ENCODE data around the gene BRSK2. TPM values are rescaled to one million over a fixed set of nuclear protein-coding genes. Genes with fewer than 3 reads are reported as not detected.

Gene BRSK2
- total RNA-seq, 3 donors from 2014 or later: 0.15 to 0.80 (median 0.66) TPM

DNA sequence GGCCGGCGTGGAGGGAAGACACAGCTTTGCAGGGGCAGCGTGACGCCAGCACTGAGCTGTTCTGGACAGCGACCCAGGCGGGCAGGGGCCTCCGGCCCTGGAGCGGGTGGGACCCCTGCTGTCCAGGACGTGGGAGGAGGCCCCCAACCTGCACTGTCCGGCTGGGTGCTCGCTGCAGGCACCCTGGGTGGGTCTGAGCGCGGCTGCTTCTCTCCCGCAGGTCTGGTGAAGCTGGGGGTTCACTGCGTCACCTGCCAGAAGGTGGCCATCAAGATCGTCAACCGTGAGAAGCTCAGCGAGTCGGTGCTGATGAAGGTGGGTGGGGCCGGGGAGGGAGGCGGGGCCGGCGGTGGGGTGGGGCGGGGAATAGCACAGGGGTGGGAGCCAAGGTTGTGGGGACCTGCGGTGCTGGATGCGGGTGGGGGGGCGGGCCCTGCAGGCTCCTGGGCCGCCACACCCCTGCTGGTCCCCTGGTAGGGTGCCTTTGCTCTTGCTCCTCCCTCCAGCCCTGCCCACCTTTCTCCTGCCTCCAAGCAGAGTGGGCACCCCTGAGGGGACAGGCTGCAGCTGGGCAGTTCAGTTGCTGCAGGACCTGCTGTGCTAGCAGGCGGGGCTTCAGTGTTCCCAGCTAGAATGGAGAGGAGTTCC is 46.2 kb downstream of the BRSK2 start:
- Histone ChIP-seq H3K27me3 (peaks cover 0 to 67% of the 10 kb centered on the region in 2 donors), H3K4me3 (no peak overlapping the region), H3K27ac (no peak overlapping the region), H3K9me3 (no peaks in the 10 kb centered on the region), H3K4me1 (no peaks in the 10 kb centered on the region), H3K36me3 (no peaks in the 10 kb centered on the region)
- DNase-seq (ENCODE audit: low spot score in 2 of 2): no peak
- TF ChIP-seq POLR2AphosphoS5 (IDR thresholded peaks at IDR 0.05): no peak
- intact Hi-C loops (cut with DNase I; ENCODE audit: low total_unique reads): no loop called here

GRCh38 chr11:1436468-1437039 is 46.8 kb downstream of the BRSK2 start:
- TF ChIP-seq POLR2AphosphoS5 (IDR thresholded peaks at IDR 0.05): no peak
- no peak for TF ChIP-seq POLR2A (IDR thresholded peaks at IDR 0.05)
- TF ChIP-seq, protein P1, sequence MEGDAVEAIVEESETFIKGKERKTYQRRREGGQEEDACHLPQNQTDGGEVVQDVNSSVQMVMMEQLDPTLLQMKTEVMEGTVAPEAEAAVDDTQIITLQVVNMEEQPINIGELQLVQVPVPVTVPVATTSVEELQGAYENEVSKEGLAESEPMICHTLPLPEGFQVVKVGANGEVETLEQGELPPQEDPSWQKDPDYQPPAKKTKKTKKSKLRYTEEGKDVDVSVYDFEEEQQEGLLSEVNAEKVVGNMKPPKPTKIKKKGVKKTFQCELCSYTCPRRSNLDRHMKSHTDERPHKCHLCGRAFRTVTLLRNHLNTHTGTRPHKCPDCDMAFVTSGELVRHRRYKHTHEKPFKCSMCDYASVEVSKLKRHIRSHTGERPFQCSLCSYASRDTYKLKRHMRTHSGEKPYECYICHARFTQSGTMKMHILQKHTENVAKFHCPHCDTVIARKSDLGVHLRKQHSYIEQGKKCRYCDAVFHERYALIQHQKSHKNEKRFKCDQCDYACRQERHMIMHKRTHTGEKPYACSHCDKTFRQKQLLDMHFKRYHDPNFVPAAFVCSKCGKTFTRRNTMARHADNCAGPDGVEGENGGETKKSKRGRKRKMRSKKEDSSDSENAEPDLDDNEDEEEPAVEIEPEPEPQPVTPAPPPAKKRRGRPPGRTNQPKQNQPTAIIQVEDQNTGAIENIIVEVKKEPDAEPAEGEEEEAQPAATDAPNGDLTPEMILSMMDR (IDR thresholded peaks at IDR 0.05): no peak
- intact Hi-C loops (cut with DNase I; ENCODE audit: low total_unique reads): no loop called here
- H3K4me3 ChIP-seq: no peak overlapping the region
- H3K36me3 ChIP-seq: no peaks in the 10 kb centered on the region
- no peaks in the 10 kb centered on the region for H3K4me1 ChIP-seq
- no peak for DNase-seq (ENCODE audit: low spot score in 2 of 2)
- no peaks in the 10 kb centered on the region for H3K9me3 ChIP-seq
- no peak overlapping the region for H3K27ac ChIP-seq
- H3K27me3 ChIP-seq: peaks cover 0 to 67% of the 10 kb centered on the region in 2 donors

DNA sequence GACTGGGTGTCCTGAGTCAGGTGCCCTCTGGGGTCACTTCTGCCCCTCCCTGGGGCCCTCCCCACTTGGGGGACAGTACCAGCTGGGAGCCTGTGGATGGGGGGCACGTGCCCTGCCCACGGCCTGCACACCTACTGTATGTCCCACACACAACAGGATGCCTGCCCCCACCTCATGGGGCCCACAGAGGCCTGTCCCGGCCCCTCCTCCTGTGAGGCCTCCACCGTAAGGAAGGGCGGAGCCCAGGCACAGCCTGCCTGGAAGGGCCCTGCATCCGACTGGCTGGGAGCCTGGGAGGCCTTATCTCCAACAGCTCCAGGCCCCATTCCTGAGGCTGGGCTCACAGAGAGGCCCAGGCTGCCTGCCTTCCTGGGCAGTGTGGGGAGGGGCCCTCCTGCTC is 47.8 kb downstream of the BRSK2 start:
- Histone ChIP-seq H3K36me3 (no peaks in the 10 kb centered on the region), H3K4me1 (no peaks in the 10 kb centered on the region), H3K27me3 (peaks cover 0 to 74% of the 10 kb centered on the region in 2 donors), H3K9me3 (no peaks in the 10 kb centered on the region), H3K27ac (no peak overlapping the region), H3K4me3 (no peak overlapping the region)
- no peak for DNase-seq (ENCODE audit: low spot score in 2 of 2)
- intact Hi-C loops (cut with DNase I; ENCODE audit: low total_unique reads): no loop called here
- no peak for TF ChIP-seq POLR2A (IDR thresholded peaks at IDR 0.05)
- TF ChIP-seq POLR2AphosphoS5 (IDR thresholded peaks at IDR 0.05): no peak
- TF ChIP-seq, protein P1 (IDR thresholded peaks at IDR 0.05): no peak

DNA sequence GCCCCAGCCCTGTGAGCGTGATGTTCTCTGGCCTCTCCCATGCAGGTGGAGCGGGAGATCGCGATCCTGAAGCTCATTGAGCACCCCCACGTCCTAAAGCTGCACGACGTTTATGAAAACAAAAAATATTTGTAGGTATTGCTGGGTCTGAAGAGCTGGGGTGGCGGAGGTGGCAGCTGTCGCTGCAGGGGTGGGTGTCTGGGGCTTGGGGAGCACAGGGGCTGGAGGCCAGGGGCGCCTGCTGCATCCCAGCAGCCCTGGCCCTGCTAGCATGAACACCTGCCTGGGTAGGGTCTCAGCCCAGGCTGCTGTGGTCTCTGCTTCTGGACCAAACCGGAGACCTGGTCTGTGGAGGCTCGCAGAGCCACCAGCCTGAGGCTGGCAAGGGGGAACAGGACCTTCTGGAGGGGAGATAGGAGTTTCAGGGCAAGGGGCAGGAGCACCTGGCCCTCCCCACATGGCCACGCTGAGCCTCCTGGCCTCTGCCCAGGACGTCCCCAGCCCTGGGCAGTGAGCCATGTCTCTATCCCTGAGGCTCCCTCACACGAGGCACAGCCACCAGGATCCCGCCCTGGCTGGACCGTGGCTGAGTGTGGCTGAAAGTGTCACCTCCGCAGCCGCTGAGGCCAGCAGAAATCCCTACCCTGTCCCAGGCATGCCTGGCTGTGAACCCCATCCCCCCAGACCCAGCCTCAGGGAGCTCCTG is 48.7 kb downstream of the BRSK2 start:
- Histone ChIP-seq H3K4me3 (no peak overlapping the region), H3K27me3 (peaks cover 0 to 83% of the 10 kb centered on the region in 2 donors), H3K4me1 (no peaks in the 10 kb centered on the region), H3K27ac (no peak overlapping the region), H3K9me3 (no peaks in the 10 kb centered on the region), H3K36me3 (no peaks in the 10 kb centered on the region)
- TF ChIP-seq POLR2AphosphoS5 (IDR thresholded peaks at IDR 0.05) (no peak), POLR2A (IDR thresholded peaks at IDR 0.05) (no peak)
- TF ChIP-seq, protein P1 (IDR thresholded peaks at IDR 0.05): no peak
- DNase-seq (ENCODE audit: low spot score in 2 of 2): no peak
- intact Hi-C loops (cut with DNase I; ENCODE audit: low total_unique reads): no loop called here

DNA sequence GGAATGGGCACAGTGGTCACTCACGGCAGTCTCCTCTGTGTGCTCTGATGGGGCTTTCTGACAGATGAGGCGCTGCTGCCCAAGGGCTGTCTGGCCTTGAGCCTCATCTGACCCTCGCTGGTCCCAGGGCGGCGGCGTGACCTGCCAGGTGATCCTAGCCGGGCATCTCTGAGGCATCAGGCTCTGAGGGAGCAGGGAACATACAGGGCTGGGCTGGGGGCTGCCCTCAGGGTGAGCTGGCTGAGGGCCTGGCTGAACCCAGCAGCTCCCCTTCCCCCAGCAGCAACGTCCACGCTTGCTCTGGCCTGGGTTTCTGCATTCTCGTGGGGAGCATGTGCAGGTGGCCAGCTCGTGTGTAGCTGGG is 49.2 kb downstream of the BRSK2 start:
- H3K27me3 ChIP-seq: peaks cover 0 to 83% of the 10 kb centered on the region in 2 donors
- H3K27ac ChIP-seq: no peak overlapping the region
- H3K9me3 ChIP-seq: no peaks in the 10 kb centered on the region
- H3K4me3 ChIP-seq: no peak overlapping the region
- no peak for DNase-seq (ENCODE audit: low spot score in 2 of 2)
- H3K4me1 ChIP-seq: no peaks in the 10 kb centered on the region
- intact Hi-C loops (cut with DNase I; ENCODE audit: low total_unique reads): no loop called here
- TF ChIP-seq POLR2A (IDR thresholded peaks at IDR 0.05) (no peak), POLR2AphosphoS5 (IDR thresholded peaks at IDR 0.05) (no peak)
- TF ChIP-seq, protein P1 (IDR thresholded peaks at IDR 0.05): no peak
- no peaks in the 10 kb centered on the region for H3K36me3 ChIP-seq

All from breast epithelium (tissue), 4 donors.